H9 (cell line): ENCODE measurements around the gene POLG2. TPM values are rescaled to one million over a fixed set of nuclear protein-coding genes. Genes with fewer than 3 reads are reported as not detected.

ENCODE experiments used
- DNase-seq: peaks from one replicate; pipeline ENCODE4 v3.0.0-alpha.2; 2017
- H2AFZ ChIP-seq: one replicate; pipeline ENCODE4 v1.6.1; 2013; ENCODE audit warnings: mild to moderate bottlenecking, low read length, control low read depth, moderate library complexity
- H2AK5ac ChIP-seq: 2 replicates; pipeline ENCODE4 v1.6.1; 2013; ENCODE audit warnings: low read length, control low read depth, mixed read lengths; ENCODE audit not compliant: insufficient read length
- H2BK120ac ChIP-seq: one replicate; pipeline ENCODE4 v1.6.1; 2013; ENCODE audit warnings: low read depth, mild to moderate bottlenecking, low read length, control low read depth, inconsistent platforms; ENCODE audit not compliant: poor library complexity, severe bottlenecking
- H2BK12ac ChIP-seq: 2 replicates; pipeline ENCODE4 v1.6.1; 2013; ENCODE audit warnings: low read length, control low read depth, mixed read lengths, low read depth; ENCODE audit not compliant: insufficient read length
- H2BK15ac ChIP-seq: 2 replicates; pipeline ENCODE4 v1.6.1; 2013; ENCODE audit warnings: low read depth, low read length, control low read depth
- H2BK20ac ChIP-seq: one replicate; pipeline ENCODE4 v1.6.1; 2013; ENCODE audit warnings: low read depth, mild to moderate bottlenecking, low read length, control low read depth, inconsistent platforms; ENCODE audit not compliant: poor library complexity, severe bottlenecking
- H2BK5ac ChIP-seq: 2 replicates; pipeline ENCODE4 v1.6.1; 2013; ENCODE audit warnings: low read length, control low read depth, mixed read lengths; ENCODE audit not compliant: insufficient read length
- H3K14ac ChIP-seq: 2 replicates; pipeline ENCODE4 v1.6.1; 2013; ENCODE audit warnings: low read length, control low read depth; ENCODE audit not compliant: insufficient read depth
- H3K18ac ChIP-seq: 2 replicates; pipeline ENCODE4 v1.6.1; 2013; ENCODE audit warnings: low read depth, mild to moderate bottlenecking, mixed read lengths, low read length, control low read depth; ENCODE audit not compliant: insufficient read length
- H3K23ac ChIP-seq: 2 replicates; pipeline ENCODE4 v1.6.1; 2013; ENCODE audit warnings: low read length, control low read depth, mixed read lengths, low read depth; ENCODE audit not compliant: insufficient read length
- H3K23me2 ChIP-seq: 2 replicates; pipeline ENCODE4 v1.6.1; 2013; ENCODE audit warnings: low read depth, mild to moderate bottlenecking, mixed read lengths, low read length, control low read depth; ENCODE audit not compliant: insufficient read length, poor library complexity, severe bottlenecking
- H3K27ac ChIP-seq: 2 replicates; pipeline ENCODE4 v1.5.1; 2013; ENCODE audit warnings: low read length, control low read depth, mixed read lengths, low read depth; ENCODE audit not compliant: insufficient read length
- H3K27me3 ChIP-seq: 2 replicates; pipeline ENCODE4 v1.6.1; 2013; ENCODE audit warnings: low read length, control low read depth, inconsistent platforms; ENCODE audit not compliant: insufficient read depth
- H3K4ac ChIP-seq: 2 replicates; pipeline ENCODE4 v1.6.1; 2013; ENCODE audit warnings: low read depth, mild to moderate bottlenecking, control low read depth, inconsistent platforms, low read length, moderate library complexity
- H3K4me1 ChIP-seq: 2 replicates; pipeline ENCODE4 v1.6.1; 2013; ENCODE audit warnings: low read length, control low read depth, inconsistent platforms; ENCODE audit not compliant: insufficient read depth
- H3K4me2 ChIP-seq: 2 replicates; pipeline ENCODE4 v1.6.1; 2013; ENCODE audit warnings: low read length, control low read depth, mixed read lengths; ENCODE audit not compliant: insufficient read length, insufficient read depth
- H3K56ac ChIP-seq: 2 replicates; pipeline ENCODE4 v1.6.1; 2013; ENCODE audit warnings: low read depth, mild to moderate bottlenecking, mixed read lengths, low read length, control low read depth; ENCODE audit not compliant: insufficient read length
- H3K79me1 ChIP-seq: 2 replicates; pipeline ENCODE4 v1.6.1; 2013; ENCODE audit warnings: low read depth, mild to moderate bottlenecking, moderate library complexity, low read length, control low read depth, inconsistent platforms; ENCODE audit not compliant: insufficient read depth, poor library complexity, severe bottlenecking
- H3K79me2 ChIP-seq: 2 replicates; pipeline ENCODE4 v1.6.1; 2013; ENCODE audit warnings: low read length, control low read depth, inconsistent platforms; ENCODE audit not compliant: insufficient read depth
- H3K9ac ChIP-seq: 2 replicates; pipeline ENCODE4 v1.6.1; 2013; ENCODE audit warnings: low read length, control low read depth, mixed read lengths; ENCODE audit not compliant: insufficient read length; ENCODE audit errors: extremely low read depth
- H3K9me3 ChIP-seq: one replicate; pipeline ENCODE4 v1.6.1; 2013; ENCODE audit warnings: low read depth, low read length, inconsistent platforms; ENCODE audit not compliant: control insufficient read depth
- H3T11ph ChIP-seq: one replicate; pipeline ENCODE4 v1.6.1; 2013; ENCODE audit warnings: mild to moderate bottlenecking, low read length, control low read depth, inconsistent platforms
- H4K20me1 ChIP-seq: one replicate; pipeline ENCODE4 v1.6.1; 2013; ENCODE audit not compliant: control insufficient read depth, insufficient read length, insufficient read depth
- H4K5ac ChIP-seq: 2 replicates; pipeline ENCODE4 v1.6.1; 2013; ENCODE audit warnings: low read depth, mild to moderate bottlenecking, mixed read lengths, low read length, control low read depth; ENCODE audit not compliant: insufficient read length
- H4K8ac ChIP-seq: replicated peaks from 2 replicates; pipeline ENCODE4 v1.6.1; 2013; ENCODE audit warnings: low read length, control low read depth, mixed read lengths, low read depth; ENCODE audit not compliant: insufficient read length
- H4K91ac ChIP-seq: 2 replicates; pipeline ENCODE4 v1.6.1; 2013; ENCODE audit warnings: low read depth, mild to moderate bottlenecking, moderate library complexity, mixed read lengths, low read length, control low read depth; ENCODE audit not compliant: insufficient read length
- H3K27ac Mint-ChIP-seq, 3 experiments: 2 replicates in 2 of 3; 3 replicates in 1 of 3; pipeline ENCODE4 v1.8.0; 2020 to 2021; ENCODE audit warnings: mixed read lengths in 3 of 3, mild to moderate bottlenecking in 1 of 3, moderate library complexity in 1 of 3
- H3K27me3 Mint-ChIP-seq: 2 replicates; pipeline ENCODE4 v1.8.0; 2021; ENCODE audit warnings: low read depth, mild to moderate bottlenecking, moderate library complexity, mixed read lengths
- H3K36me3 Mint-ChIP-seq, 3 experiments: 2 replicates in 2 of 3; 3 replicates in 1 of 3; pipeline ENCODE4 v1.8.0; 2020 to 2021; ENCODE audit warnings: low read depth in 3 of 3, mixed read lengths in 3 of 3; ENCODE audit not compliant: insufficient read depth in 1 of 3
- H3K4me1 Mint-ChIP-seq, 2 experiments: 2 replicates each; pipeline ENCODE4 v1.8.0; 2020; ENCODE audit warnings: mixed read lengths in 2 of 2
- H3K4me3 Mint-ChIP-seq, 2 experiments: 2 replicates in 1 of 2; 3 replicates in 1 of 2; pipeline ENCODE4 v1.8.0; 2020 to 2021; ENCODE audit warnings: mild to moderate bottlenecking in 2 of 2, mixed read lengths in 2 of 2, moderate library complexity in 1 of 2
- H3K9me3 Mint-ChIP-seq, 2 experiments: 2 replicates in 1 of 2; 3 replicates in 1 of 2; pipeline ENCODE4 v1.8.0; 2020; ENCODE audit warnings: mild to moderate bottlenecking in 2 of 2, mixed read lengths in 2 of 2, moderate library complexity in 1 of 2
- CTCF ChIP-seq: fragments of 200-600 bp; sonication (generic); conservative IDR thresholded peaks from 3 replicates; pipeline ENCODE4 v1.8.0; 2021; ENCODE audit warnings: antibody characterized with exemption, mild to moderate bottlenecking
- WGBS: extraction: QIAGEN DNeasy Blood & Tissue Kit; methylation state at CpG from one replicate; pipeline ENCODE4 v1.1.7; 2013; ENCODE audit warnings: missing lambda C conversion rate, low lambda C conversion rate, mixed read lengths; ENCODE audit not compliant: insufficient read length; ENCODE audit errors: extremely low coverage; 5-methylcytosine and 5-hydroxymethylcytosine counted together
- total RNA-seq: library from RNA; stranded (reverse); gene quantifications from 2 replicates; pipeline ENCODE4 v1.2.1, GENCODE V29; 2021

Gene POLG2
- total RNA-seq, 1 experiment from 2014 or later = 35.5 TPM

- Histone ChIP-seq H2BK20ac (no peak overlapping the region), H3K79me1 (peaks cover 6% of the 10 kb centered on the region), H3K23ac (no peak overlapping the region), H3K4ac (no peak overlapping the region), H2BK5ac (no peak overlapping the region), H4K91ac (no peak overlapping the region), H3K79me2 (peaks cover 29% of the 10 kb centered on the region), H2BK120ac (no peak overlapping the region), H4K8ac (no peak overlapping the region), H2BK15ac (no peak overlapping the region), H3K4me1 (no peaks in the 10 kb centered on the region), H3K23me2 (peaks cover 6% of the 10 kb centered on the region), H3K27me3 (no peaks in the 10 kb centered on the region), H3K4me2 (peak overlapping the region; percentile 82), H3K27ac (no peak overlapping the region), H3K9ac (no peak overlapping the region), H4K5ac (no peak overlapping the region), H3T11ph (no peak overlapping the region), H2AK5ac (no peak overlapping the region), H4K20me1 (no peaks in the 10 kb centered on the region), H3K14ac (no peak overlapping the region), H2BK12ac (no peak overlapping the region), H3K9me3 (no peaks in the 10 kb centered on the region), H3K56ac (no peak overlapping the region), H2AFZ (no peak overlapping the region), H3K18ac (no peak overlapping the region)
- no CpG with 5 or more reads among the region's 7 CpGs for WGBS
- peak overlapping the region in 2 of 3 experiments; percentile 93 to 97; a peak in 5 of 7 replicates for H3K27ac Mint-ChIP-seq
- no peak for TF ChIP-seq CTCF
- peaks cover 42 to 60% of the 10 kb centered on the region in 2 experiments for H3K4me1 Mint-ChIP-seq
- peaks cover 3 to 4% of the 10 kb centered on the region in 2 experiments; a peak in 3 of 5 replicates for H3K9me3 Mint-ChIP-seq
- peaks cover 68 to 81% (median 75%) of the 10 kb centered on the region in 3 experiments for H3K36me3 Mint-ChIP-seq
- H3K4me3 Mint-ChIP-seq = peak overlapping the region; percentile 98 to 100
- peaks cover 10% of the 10 kb centered on the region; the same call in 1 of the 2 replicates for H3K27me3 Mint-ChIP-seq
- no peak for DNase-seq
Observed at GRCh38 chr17:64503821-64504768, 7.2 kb upstream of the POLG2 start.
